Testis (tissue), 3 donors: ENCODE measurements around the gene NEK2. TPM values are rescaled to one million over a fixed set of nuclear protein-coding genes. Genes with fewer than 3 reads are reported as not detected.

Source experiments
- DNase-seq: peaks from one replicate; pipeline ENCODE4 v3.0.0-alpha.2; 2019
- H3K27ac ChIP-seq, 2 donors: fragments of 200-600 bp; sonication (generic); one replicate each; pipeline ENCODE4 v1.5.1; 2019
- H3K27me3 ChIP-seq: fragments of 200-600 bp; sonication (generic); one replicate; pipeline ENCODE4 v1.5.1; 2019
- H3K36me3 ChIP-seq: fragments of 200-600 bp; sonication (generic); one replicate; pipeline ENCODE4 v1.5.1; 2017; ENCODE audit warnings: low read depth; ENCODE audit errors: missing control alignments
- H3K4me1 ChIP-seq: fragments of 200-600 bp; sonication (generic); one replicate; pipeline ENCODE4 v1.5.1; 2019
- H3K4me3 ChIP-seq, 2 donors: fragments of 200-600 bp; sonication (generic); one replicate each; pipeline ENCODE4 v1.5.1; 2017 to 2019
- H3K9me3 ChIP-seq: fragments of 200-600 bp; sonication (generic); one replicate; pipeline ENCODE4 v1.5.1; 2017
- POLR2A ChIP-seq: fragments of 450-650 bp; IDR thresholded peaks from one replicate; pipeline ENCODE4 v1.6.1; 2017; ENCODE audit warnings: antibody characterized with exemption, mild to moderate bottlenecking, moderate library complexity
- WGBS, 2 donors: methylation state at CpG; one replicate each; pipeline ENCODE4 v1.1.5; 2018; 5-methylcytosine and 5-hydroxymethylcytosine counted together
- intact Hi-C: fragments of 100-400 bp; cut with DNase I; formaldehyde crosslinking; loops from one replicate; pipeline ENCODE4 v1.15.1; 2023; ENCODE audit warnings: low total_unique reads
- polyA plus RNA-seq: library from polyadenylated mRNA; stranded (reverse); fragments of 350-450 nt; fragmentation: Illumina TruSeq; extraction: RNeasy Lipid Tissue Mini Kit (QIAGEN cat#74804); gene quantifications from one replicate; pipeline ENCODE4 v1.2.3, GENCODE V29; 2014; ENCODE audit warnings: low read depth, low replicate concordance; ENCODE audit not compliant: insufficient read depth
- total RNA-seq, 2 donors: library from RNA; depleted of rRNA; stranded (reverse); fragments of >200 nt; gene quantifications; one replicate each; pipeline ENCODE4 v1.2.3, GENCODE V29; 2016
- TF ChIP-seq, protein P1 (sequence below), 3 experiments: fragments of 450-650 bp in 2 of 3; fragments of 200-600 bp in 1 of 3; sonication (generic) in 1 of 3; IDR thresholded peaks; one replicate each; pipeline ENCODE4 v1.5.1; 2016 to 2019; ENCODE audit warnings: antibody characterized with exemption in 3 of 3, mild to moderate bottlenecking in 2 of 3, moderate library complexity in 1 of 3

NEK2 gene
- total and polyA plus RNA-seq, 3 donors from 2014 or later, result 40.0 to 126 (median 53.9) TPM

DNA sequence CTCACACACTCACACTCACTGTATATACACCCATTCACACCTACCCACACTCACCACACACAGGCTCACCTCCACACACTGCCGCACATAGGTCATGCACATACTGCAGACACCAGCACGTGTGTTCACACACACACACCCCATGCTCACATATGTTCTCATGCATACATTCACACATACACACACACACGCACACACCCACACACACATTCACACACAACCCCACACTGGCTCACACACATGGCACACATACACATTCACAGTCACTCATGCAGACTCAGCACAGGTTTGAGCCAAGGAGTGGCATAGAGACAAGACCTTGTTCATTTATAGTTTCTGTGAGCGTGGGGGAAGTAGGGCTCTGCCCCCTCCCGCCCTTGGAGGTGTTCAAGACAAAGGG is 55.3 kb downstream of the NEK2 start:
- peaks cover 8% of the 10 kb centered on the region for H3K4me1 ChIP-seq
- DNase-seq, result no peak
- H3K9me3 ChIP-seq, result no peaks in the 10 kb centered on the region
- no peak overlapping the region for H3K4me3 ChIP-seq
- WGBS, 2 donors, result 93 to 95% methylated on average over 5 of the region's 5 CpGs
- TF ChIP-seq POLR2A, result no peak
- TF ChIP-seq, protein P1, sequence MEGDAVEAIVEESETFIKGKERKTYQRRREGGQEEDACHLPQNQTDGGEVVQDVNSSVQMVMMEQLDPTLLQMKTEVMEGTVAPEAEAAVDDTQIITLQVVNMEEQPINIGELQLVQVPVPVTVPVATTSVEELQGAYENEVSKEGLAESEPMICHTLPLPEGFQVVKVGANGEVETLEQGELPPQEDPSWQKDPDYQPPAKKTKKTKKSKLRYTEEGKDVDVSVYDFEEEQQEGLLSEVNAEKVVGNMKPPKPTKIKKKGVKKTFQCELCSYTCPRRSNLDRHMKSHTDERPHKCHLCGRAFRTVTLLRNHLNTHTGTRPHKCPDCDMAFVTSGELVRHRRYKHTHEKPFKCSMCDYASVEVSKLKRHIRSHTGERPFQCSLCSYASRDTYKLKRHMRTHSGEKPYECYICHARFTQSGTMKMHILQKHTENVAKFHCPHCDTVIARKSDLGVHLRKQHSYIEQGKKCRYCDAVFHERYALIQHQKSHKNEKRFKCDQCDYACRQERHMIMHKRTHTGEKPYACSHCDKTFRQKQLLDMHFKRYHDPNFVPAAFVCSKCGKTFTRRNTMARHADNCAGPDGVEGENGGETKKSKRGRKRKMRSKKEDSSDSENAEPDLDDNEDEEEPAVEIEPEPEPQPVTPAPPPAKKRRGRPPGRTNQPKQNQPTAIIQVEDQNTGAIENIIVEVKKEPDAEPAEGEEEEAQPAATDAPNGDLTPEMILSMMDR (IDR thresholded peaks at IDR 0.05), result no peak
- intact Hi-C loops, result no loop called here
- H3K27me3 ChIP-seq, result no peaks in the 10 kb centered on the region
- H3K36me3 ChIP-seq, result no peaks in the 10 kb centered on the region
- H3K27ac ChIP-seq, result no peak overlapping the region

DNA sequence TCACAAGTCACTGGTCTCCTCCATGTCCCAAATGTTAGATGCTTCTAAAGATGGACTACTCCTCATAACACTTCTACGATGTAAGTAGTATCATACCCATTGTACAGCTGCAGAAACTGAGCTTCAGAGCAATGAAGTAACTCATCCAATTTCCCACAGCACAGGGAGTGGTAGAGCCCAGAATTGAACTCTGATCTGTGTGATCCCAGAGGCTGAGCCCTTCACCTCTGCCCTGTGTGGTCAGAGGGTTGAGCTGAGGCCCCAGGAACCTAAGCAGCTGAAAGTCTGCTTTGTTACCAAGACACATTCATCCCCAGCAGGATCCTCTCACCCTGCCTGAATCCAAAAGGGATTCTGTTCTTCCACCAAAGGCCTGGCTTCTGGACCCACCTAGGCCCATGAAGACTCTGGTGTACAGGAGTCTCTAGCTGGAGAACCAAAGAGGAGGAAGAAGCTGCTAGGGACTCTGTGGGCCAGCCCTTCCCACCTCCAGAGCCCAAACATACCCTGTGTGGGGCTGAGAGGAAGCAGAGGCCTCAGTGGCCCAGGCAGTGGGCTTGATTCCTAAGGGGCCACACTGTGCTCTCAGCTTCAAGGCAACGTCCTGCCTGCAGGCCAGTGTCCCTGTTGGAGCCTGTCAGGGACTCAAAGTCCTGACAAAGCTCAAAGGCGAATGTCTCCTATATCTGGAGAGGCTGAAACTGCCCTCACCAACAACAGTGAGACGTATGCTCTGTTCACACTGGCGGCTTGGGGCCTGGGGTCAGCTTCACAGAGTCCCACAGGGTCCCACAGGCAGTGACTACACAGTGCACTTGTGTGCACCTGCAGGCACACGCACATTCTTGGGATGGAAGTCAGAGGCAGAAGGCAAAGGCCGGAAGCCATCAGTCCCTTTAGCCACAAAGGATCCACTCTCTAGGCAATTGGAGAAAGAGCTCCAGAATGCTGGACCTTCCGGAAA is 56.1 kb downstream of the NEK2 start:
- no peak overlapping the region for H3K4me3 ChIP-seq
- TF ChIP-seq, protein P1 (IDR thresholded peaks at IDR 0.05), result no peak
- TF ChIP-seq POLR2A, result no peak
- DNase-seq, result no peak
- 90 to 98% methylated on average over 6 to 7 of the region's 8 CpGs for WGBS, 2 donors
- H3K27me3 ChIP-seq, result no peaks in the 10 kb centered on the region
- intact Hi-C loops, result no loop called here
- H3K9me3 ChIP-seq, result no peaks in the 10 kb centered on the region
- H3K4me1 ChIP-seq, result peaks cover 6% of the 10 kb centered on the region
- H3K27ac ChIP-seq, result no peak overlapping the region
- no peaks in the 10 kb centered on the region for H3K36me3 ChIP-seq

DNA sequence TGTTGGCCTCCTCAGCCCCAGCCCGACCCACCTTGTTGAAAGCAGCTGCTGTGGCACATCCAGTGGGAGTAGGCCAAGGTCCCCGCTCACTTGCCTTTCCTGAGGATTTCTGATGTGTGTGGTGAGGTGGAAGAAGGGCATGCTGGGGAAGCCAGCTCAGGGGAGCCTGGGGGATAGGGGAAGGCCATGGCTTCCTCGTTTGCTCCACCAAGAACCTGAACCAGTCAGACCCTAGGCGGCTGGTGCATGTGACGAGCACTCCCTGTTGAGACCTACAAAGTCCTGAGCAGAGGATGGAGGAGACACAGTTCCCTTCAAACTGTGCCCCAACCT is 58.5 kb downstream of the NEK2 start:
- H3K27me3 ChIP-seq, result no peaks in the 10 kb centered on the region
- intact Hi-C loops, result no loop called here
- TF ChIP-seq, protein P1 (IDR thresholded peaks at IDR 0.05), result no peak
- TF ChIP-seq POLR2A, result no peak
- DNase-seq, result no peak
- H3K4me3 ChIP-seq, result no peak overlapping the region
- H3K4me1 ChIP-seq, result peaks cover 9% of the 10 kb centered on the region
- H3K27ac ChIP-seq, result peak overlapping the region in 1 of 2 donors; percentile 0
- no peaks in the 10 kb centered on the region for H3K36me3 ChIP-seq
- no peaks in the 10 kb centered on the region for H3K9me3 ChIP-seq
- 89 to 94% methylated on average over 3 to 5 of the region's 5 CpGs for WGBS, 2 donors

DNA sequence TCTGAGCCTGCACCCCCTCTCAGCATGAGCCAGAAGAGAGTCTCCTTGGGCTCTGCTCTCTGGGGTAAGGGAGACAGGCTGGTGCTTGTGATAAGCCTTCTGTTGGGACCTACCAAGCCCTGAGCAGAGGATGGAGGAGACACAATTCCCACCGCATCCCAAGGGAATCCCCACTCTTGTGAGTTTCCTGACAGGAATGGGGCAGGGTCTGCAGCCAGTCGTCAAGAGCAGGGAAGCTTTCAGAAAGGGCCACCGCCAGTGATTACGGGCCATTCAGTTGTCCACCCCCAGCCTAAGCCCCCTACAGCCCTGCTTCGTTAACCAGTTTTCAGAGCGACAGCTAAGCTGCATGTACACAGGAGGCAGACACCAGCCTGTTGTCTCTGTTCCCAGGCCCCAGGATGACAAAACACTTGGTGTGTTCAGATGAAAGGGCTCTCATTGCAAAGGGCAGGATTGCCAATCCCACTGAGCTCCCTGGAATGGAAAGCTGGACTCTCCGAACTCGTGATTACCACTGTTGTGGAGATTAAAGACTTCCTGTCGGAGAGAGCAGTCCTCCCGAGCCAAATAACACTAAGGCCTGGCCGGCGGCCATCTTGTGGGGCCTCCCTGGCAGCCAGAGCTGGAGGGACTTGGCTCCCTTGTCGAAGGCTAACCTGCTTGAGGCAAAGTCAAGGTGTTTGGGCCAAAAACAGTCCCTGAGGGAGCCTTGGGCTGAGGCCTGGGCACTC is 59.0 kb downstream of the NEK2 start:
- H3K9me3 ChIP-seq, result no peaks in the 10 kb centered on the region
- no peak overlapping the region for H3K4me3 ChIP-seq
- intact Hi-C loops, result no loop called here
- TF ChIP-seq, protein P1 (IDR thresholded peaks at IDR 0.05), result no peak
- TF ChIP-seq POLR2A, result no peak
- H3K27ac ChIP-seq, result peak overlapping the region in 1 of 2 donors; percentile 0
- H3K36me3 ChIP-seq, result no peaks in the 10 kb centered on the region
- 53 to 55% methylated on average over 5 to 13 of the region's 13 CpGs for WGBS, 2 donors
- DNase-seq, result peak; percentile 29
- peaks cover 12% of the 10 kb centered on the region for H3K4me1 ChIP-seq
- H3K27me3 ChIP-seq, result no peaks in the 10 kb centered on the region
